Bladder microvascular endothelial cell (primary cell): ENCODE data around the gene SLIT2. TPM values are rescaled to one million over a fixed set of nuclear protein-coding genes. Genes with fewer than 3 reads are reported as not detected.

Source experiments
- total RNA-seq: library from RNA; depleted of rRNA; stranded (reverse); fragments of >200 nt; gene quantifications from 2 replicates; pipeline ENCODE4 v1.2.3, GENCODE V29; 2014

Gene SLIT2
- total RNA-seq, result 1.3 TPM in 2 replicates

DNA sequence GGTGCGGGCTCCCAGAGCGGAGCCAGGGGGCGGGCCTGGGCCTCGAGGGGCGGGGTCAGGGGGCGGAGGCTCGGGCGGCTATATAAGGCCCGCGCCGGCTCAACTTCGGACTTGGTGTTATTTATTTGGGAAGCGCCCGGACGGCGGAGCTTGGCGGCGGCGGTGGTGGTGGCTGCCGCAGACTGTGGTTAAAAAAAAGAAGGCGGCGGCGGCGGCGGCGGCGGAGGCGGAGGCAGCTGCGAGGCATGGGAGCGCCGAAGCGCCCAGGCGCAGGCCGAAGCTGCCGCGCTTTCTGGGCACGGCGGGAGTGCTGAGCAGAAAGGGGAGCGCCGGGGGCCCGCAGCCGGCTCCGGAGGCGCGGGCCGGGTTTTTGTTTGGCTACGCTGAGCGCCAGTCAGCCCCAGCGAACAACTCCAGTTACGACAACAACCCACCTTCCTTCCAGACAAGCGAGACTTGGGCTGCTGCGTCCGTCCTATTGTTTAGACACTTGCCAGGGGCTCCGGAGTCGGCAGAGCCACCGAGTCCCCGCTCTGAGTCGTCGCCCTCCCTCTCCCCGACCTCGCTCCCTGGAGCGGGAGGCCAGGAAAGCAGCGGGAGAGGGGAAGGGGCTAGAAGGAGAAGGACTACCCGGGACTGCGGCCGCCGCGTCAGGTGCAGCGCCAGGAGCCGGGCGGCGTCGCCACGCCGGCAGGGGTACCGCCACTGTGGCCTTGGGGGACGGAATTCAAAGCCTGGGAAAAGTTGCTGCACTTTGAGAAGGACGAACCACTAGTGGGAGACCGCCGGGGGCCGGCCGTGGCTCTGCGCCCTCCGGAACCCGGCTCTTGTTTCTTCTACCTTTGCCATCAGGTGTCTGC, at the start of gene SLIT2:
TSS of gene SLIT2 (plus strand) at position 110 of the 860 bp plus-strand sequence. CDS start 1,911 bp downstream, outside the sequence.

